H1 (cell line): ENCODE measurements around the gene COQ2. TPM values are rescaled to one million over a fixed set of nuclear protein-coding genes. Genes with fewer than 3 reads are reported as not detected.

Experiments used
- BRCA1 ChIP-seq: IDR thresholded peaks from 2 replicates; pipeline ENCODE4 v1.6.1; 2012; ENCODE audit warnings: low read depth, low read length, improper control_type of control experiment
- EP300 ChIP-seq, 2 experiments: IDR thresholded peaks; 1 replicate in 1 of 2; 2 replicates in 1 of 2; pipeline ENCODE4 v1.6.1; 2011 to 2012; ENCODE audit warnings: low read depth in 2 of 2, low read length in 2 of 2, mild to moderate bottlenecking in 2 of 2, borderline replicate concordance in 1 of 2, inconsistent platforms in 1 of 2, moderate library complexity in 1 of 2
- RFX5 ChIP-seq: IDR thresholded peaks from 2 replicates; pipeline ENCODE4 v1.6.1; 2011; ENCODE audit warnings: low read depth, low read length, improper control_type of control experiment, borderline replicate concordance
- SIN3A ChIP-seq, 2 experiments: IDR thresholded peaks in 1 of 2; conservative IDR thresholded peaks in 1 of 2; 2 replicates each; pipeline ENCODE4 v1.6.1; 2011 to 2012; ENCODE audit warnings: low read length in 2 of 2, improper control_type of control experiment in 1 of 2, low read depth in 1 of 2, mild to moderate bottlenecking in 1 of 2
- polyA plus RNA-seq, 7 experiments: library from polyadenylated mRNA; depleted of rRNA in 3 of 7; stranded (reverse) in 5 of 7; unstranded in 2 of 7; fragments of >200 nt in 5 of 7; fragments of 200-250 nt in 2 of 7; gene quantifications; 1 replicate in 5 of 7; 2 replicates in 1 of 7; 4 replicates in 1 of 7; pipeline versions ENCODE4 v1.2.1 to v1.2.3, GENCODE V29; 2011 to 2013; ENCODE audit warnings: missing spikeins in 2 of 7, mixed read lengths in 2 of 7
- total RNA-seq: library from RNA; stranded (reverse); fragmentation: NEBNext Ultra II Directional; extraction: Animal tissue kit (Norgen Biotek cat#: 25700); gene quantifications from 2 replicates; pipeline ENCODE4 v1.2.1, GENCODE V29; 2021
- TF ChIP-seq, protein P1 (sequence below): fragments of 300-600 bp; sonication (generic); IDR thresholded peaks from 2 replicates; pipeline ENCODE4 v1.7.1; 2012; ENCODE audit warnings: low read length, moderate library complexity, mild to moderate bottlenecking, inconsistent platforms; ENCODE audit not compliant: insufficient replicate concordance
- TF ChIP-seq, protein P2 (sequence below): IDR thresholded peaks from 2 replicates; pipeline ENCODE4 v1.6.1; 2012; ENCODE audit warnings: inconsistent platforms

The COQ2 gene
- total and polyA plus RNA-seq, 2 of the 8 experiments (the other 6 are each of a cell fraction or from before 2014, with no cell fraction given): 21.5 to 22.9 TPM

DNA sequence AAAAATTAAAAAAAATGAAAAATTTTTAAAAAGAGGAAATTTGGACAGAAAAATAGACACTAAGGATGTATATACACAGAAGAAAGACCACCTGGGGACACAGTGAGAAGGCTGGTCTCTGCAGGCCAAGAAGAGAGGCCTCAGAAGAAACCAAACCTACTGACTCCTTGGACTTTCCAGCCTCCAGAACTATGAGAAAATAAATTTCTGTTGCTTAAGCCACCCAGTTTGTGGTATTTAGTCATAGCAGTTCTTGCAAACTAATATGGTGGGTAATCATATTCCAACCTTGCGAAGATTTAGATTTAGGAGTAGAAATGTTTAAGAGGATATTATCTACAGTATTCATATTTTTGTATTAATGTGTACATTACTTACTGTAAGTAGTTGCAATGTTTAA is 56.4 kb downstream of the COQ2 start (continued):
- TF ChIP-seq, protein P1, sequence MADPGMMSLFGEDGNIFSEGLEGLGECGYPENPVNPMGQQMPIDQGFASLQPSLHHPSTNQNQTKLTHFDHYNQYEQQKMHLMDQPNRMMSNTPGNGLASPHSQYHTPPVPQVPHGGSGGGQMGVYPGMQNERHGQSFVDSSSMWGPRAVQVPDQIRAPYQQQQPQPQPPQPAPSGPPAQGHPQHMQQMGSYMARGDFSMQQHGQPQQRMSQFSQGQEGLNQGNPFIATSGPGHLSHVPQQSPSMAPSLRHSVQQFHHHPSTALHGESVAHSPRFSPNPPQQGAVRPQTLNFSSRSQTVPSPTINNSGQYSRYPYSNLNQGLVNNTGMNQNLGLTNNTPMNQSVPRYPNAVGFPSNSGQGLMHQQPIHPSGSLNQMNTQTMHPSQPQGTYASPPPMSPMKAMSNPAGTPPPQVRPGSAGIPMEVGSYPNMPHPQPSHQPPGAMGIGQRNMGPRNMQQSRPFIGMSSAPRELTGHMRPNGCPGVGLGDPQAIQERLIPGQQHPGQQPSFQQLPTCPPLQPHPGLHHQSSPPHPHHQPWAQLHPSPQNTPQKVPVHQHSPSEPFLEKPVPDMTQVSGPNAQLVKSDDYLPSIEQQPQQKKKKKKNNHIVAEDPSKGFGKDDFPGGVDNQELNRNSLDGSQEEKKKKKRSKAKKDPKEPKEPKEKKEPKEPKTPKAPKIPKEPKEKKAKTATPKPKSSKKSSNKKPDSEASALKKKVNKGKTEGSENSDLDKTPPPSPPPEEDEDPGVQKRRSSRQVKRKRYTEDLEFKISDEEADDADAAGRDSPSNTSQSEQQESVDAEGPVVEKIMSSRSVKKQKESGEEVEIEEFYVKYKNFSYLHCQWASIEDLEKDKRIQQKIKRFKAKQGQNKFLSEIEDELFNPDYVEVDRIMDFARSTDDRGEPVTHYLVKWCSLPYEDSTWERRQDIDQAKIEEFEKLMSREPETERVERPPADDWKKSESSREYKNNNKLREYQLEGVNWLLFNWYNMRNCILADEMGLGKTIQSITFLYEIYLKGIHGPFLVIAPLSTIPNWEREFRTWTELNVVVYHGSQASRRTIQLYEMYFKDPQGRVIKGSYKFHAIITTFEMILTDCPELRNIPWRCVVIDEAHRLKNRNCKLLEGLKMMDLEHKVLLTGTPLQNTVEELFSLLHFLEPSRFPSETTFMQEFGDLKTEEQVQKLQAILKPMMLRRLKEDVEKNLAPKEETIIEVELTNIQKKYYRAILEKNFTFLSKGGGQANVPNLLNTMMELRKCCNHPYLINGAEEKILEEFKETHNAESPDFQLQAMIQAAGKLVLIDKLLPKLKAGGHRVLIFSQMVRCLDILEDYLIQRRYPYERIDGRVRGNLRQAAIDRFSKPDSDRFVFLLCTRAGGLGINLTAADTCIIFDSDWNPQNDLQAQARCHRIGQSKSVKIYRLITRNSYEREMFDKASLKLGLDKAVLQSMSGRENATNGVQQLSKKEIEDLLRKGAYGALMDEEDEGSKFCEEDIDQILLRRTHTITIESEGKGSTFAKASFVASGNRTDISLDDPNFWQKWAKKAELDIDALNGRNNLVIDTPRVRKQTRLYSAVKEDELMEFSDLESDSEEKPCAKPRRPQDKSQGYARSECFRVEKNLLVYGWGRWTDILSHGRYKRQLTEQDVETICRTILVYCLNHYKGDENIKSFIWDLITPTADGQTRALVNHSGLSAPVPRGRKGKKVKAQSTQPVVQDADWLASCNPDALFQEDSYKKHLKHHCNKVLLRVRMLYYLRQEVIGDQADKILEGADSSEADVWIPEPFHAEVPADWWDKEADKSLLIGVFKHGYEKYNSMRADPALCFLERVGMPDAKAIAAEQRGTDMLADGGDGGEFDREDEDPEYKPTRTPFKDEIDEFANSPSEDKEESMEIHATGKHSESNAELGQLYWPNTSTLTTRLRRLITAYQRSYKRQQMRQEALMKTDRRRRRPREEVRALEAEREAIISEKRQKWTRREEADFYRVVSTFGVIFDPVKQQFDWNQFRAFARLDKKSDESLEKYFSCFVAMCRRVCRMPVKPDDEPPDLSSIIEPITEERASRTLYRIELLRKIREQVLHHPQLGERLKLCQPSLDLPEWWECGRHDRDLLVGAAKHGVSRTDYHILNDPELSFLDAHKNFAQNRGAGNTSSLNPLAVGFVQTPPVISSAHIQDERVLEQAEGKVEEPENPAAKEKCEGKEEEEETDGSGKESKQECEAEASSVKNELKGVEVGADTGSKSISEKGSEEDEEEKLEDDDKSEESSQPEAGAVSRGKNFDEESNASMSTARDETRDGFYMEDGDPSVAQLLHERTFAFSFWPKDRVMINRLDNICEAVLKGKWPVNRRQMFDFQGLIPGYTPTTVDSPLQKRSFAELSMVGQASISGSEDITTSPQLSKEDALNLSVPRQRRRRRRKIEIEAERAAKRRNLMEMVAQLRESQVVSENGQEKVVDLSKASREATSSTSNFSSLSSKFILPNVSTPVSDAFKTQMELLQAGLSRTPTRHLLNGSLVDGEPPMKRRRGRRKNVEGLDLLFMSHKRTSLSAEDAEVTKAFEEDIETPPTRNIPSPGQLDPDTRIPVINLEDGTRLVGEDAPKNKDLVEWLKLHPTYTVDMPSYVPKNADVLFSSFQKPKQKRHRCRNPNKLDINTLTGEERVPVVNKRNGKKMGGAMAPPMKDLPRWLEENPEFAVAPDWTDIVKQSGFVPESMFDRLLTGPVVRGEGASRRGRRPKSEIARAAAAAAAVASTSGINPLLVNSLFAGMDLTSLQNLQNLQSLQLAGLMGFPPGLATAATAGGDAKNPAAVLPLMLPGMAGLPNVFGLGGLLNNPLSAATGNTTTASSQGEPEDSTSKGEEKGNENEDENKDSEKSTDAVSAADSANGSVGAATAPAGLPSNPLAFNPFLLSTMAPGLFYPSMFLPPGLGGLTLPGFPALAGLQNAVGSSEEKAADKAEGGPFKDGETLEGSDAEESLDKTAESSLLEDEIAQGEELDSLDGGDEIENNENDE: no peak
- TF ChIP-seq RFX5 (no peak), SIN3A (conservative IDR thresholded peaks at IDR 0.05 in 1 of 2, IDR thresholded peaks at IDR 0.05 in 1 of 2; ENCODE audit: low read depth in 1 of 2, low read length in 2 of 2) (no peak), BRCA1 (no peak), EP300 (IDR thresholded peaks at IDR 0.05; ENCODE audit: borderline replicate concordance in 1 of 2, low read depth in 2 of 2, low read length in 2 of 2) (no peak)
- TF ChIP-seq, protein P2, sequence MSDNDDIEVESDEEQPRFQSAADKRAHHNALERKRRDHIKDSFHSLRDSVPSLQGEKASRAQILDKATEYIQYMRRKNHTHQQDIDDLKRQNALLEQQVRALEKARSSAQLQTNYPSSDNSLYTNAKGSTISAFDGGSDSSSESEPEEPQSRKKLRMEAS: no peak
- TF ChIP-seq, all 59 proteins: peak for 0
